GM23338 (cell line): ENCODE data around the gene SLC5A6. TPM values are rescaled to one million over a fixed set of nuclear protein-coding genes. Genes with fewer than 3 reads are reported as not detected.

Experiments used
- ATAC-seq: fragments of 200-7000 bp; cut with Tn5 transposase; 3 replicates; pipeline ENCODE4 v1.9.1; 2020
- DNase-seq: peaks from one replicate; pipeline ENCODE4 v3.0.0-alpha.2; 2015; ENCODE audit warnings: low spot score
- H2AFZ ChIP-seq: fragments of 200-600 bp; sonication (generic); 2 replicates; pipeline ENCODE4 v1.8.0; 2016; ENCODE audit warnings: antibody characterized with exemption, mild to moderate bottlenecking, moderate library complexity
- H3F3A ChIP-seq: fragments of 200-600 bp; sonication (generic); replicated peaks from 2 replicates; pipeline ENCODE4 v1.8.0; 2017; ENCODE audit warnings: antibody characterized with exemption, mixed run types, low read depth
- H3K27ac ChIP-seq: fragments of 200-600 bp; sonication (generic); 2 replicates; pipeline ENCODE4 v1.6.1; 2016; ENCODE audit warnings: low read depth
- H3K27me3 ChIP-seq: fragments of 200-600 bp; sonication (generic); 2 replicates; pipeline ENCODE4 v1.8.0; 2016; ENCODE audit warnings: mild to moderate bottlenecking, mixed run types, moderate library complexity; ENCODE audit not compliant: insufficient read depth
- H3K36me3 ChIP-seq: fragments of 200-600 bp; sonication (generic); 2 replicates; pipeline ENCODE4 v1.8.0; 2016; ENCODE audit warnings: mild to moderate bottlenecking; ENCODE audit not compliant: insufficient read depth
- H3K4me1 ChIP-seq: fragments of 200-600 bp; sonication (generic); 2 replicates; pipeline ENCODE4 v1.8.0; 2016; ENCODE audit warnings: mild to moderate bottlenecking, moderate library complexity; ENCODE audit not compliant: insufficient read depth
- H3K4me2 ChIP-seq: fragments of 200-600 bp; sonication (generic); 2 replicates; pipeline ENCODE4 v1.7.1; 2017; ENCODE audit warnings: mixed run types
- H3K4me3 ChIP-seq: fragments of 200-600 bp; sonication (generic); 2 replicates; pipeline ENCODE4 v1.6.1; 2016; ENCODE audit warnings: mixed run types
- H3K79me2 ChIP-seq: fragments of 200-600 bp; sonication (generic); replicated peaks from 2 replicates; pipeline ENCODE4 v1.8.0; 2017; ENCODE audit warnings: mild to moderate bottlenecking; ENCODE audit not compliant: insufficient read depth
- H3K9me2 ChIP-seq: fragments of 200-600 bp; sonication (generic); 2 replicates; pipeline ENCODE4 v1.8.0; 2017; ENCODE audit not compliant: insufficient read depth
- H4K20me1 ChIP-seq: fragments of 200-600 bp; sonication (generic); replicated peaks from 2 replicates; pipeline ENCODE4 v1.8.0; 2017; ENCODE audit warnings: mild to moderate bottlenecking; ENCODE audit not compliant: insufficient read depth
- H3K27ac Mint-ChIP-seq: 2 replicates; pipeline ENCODE4 v1.8.0; 2020; ENCODE audit warnings: inconsistent platforms, mild to moderate bottlenecking, moderate library complexity, mixed read lengths
- H3K27me3 Mint-ChIP-seq: 3 replicates; pipeline ENCODE4 v1.8.0; 2022; ENCODE audit warnings: low read depth, mild to moderate bottlenecking, moderate library complexity, mixed read lengths, inconsistent platforms; ENCODE audit not compliant: insufficient read depth, poor library complexity
- H3K36me3 Mint-ChIP-seq: 3 replicates; pipeline ENCODE4 v1.8.0; 2021; ENCODE audit warnings: low read depth, mild to moderate bottlenecking, inconsistent platforms, moderate library complexity, mixed read lengths
- H3K4me1 Mint-ChIP-seq: 3 replicates; pipeline ENCODE4 v1.8.0; 2020; ENCODE audit warnings: mild to moderate bottlenecking, inconsistent platforms, mixed read lengths
- H3K4me3 Mint-ChIP-seq: 3 replicates; pipeline ENCODE4 v1.8.0; 2021; ENCODE audit warnings: moderate library complexity, mild to moderate bottlenecking, inconsistent platforms, mixed read lengths
- H3K9me3 Mint-ChIP-seq: 3 replicates; pipeline ENCODE4 v1.8.0; 2020; ENCODE audit warnings: moderate library complexity, mild to moderate bottlenecking, inconsistent platforms, mixed read lengths
- CREB1 ChIP-seq: fragments of 250-450 bp; sonication (Bioruptor Pico); IDR thresholded peaks from 2 replicates; pipeline ENCODE4 v1.5.0; 2020; ENCODE audit warnings: low read depth, mild to moderate bottlenecking, moderate library complexity
- CTCF ChIP-seq, 2 experiments: fragments of 200-600 bp in 1 of 2; sonication (generic) in 1 of 2; conservative IDR thresholded peaks; 2 replicates each; pipeline versions ENCODE4 v1.5.1 to v1.6.1; 2016 to 2017; ENCODE audit warnings: antibody characterized with exemption in 2 of 2, low read depth in 2 of 2, mild to moderate bottlenecking in 2 of 2, moderate library complexity in 1 of 2
- EZH2phosphoT487 ChIP-seq: fragments of 200-600 bp; sonication (generic); IDR thresholded peaks from one replicate; pipeline ENCODE4 v1.8.1; 2018; ENCODE audit warnings: antibody characterized with exemption; ENCODE audit not compliant: unreplicated experiment
- NANOG ChIP-seq: IDR thresholded peaks from 2 replicates; pipeline ENCODE4 v1.6.1; 2016; ENCODE audit warnings: antibody characterized with exemption, borderline replicate concordance
- STAT1 ChIP-seq: IDR thresholded peaks from one replicate; pipeline ENCODE4 v1.6.1; 2016; ENCODE audit warnings: antibody characterized with exemption; ENCODE audit not compliant: unreplicated experiment
- ZNF114 ChIP-seq: fragments of 250-450 bp; sonication (Bioruptor Pico); IDR thresholded peaks from 2 replicates; pipeline ENCODE4 v1.5.0; 2020; ENCODE audit warnings: mild to moderate bottlenecking, moderate library complexity
- ZNF331 ChIP-seq: fragments of 250-450 bp; sonication (Bioruptor Pico); IDR thresholded peaks from 2 replicates; pipeline ENCODE4 v1.5.0; 2020; ENCODE audit warnings: low read depth, mild to moderate bottlenecking, moderate library complexity
- ZNF462 ChIP-seq: fragments of 250-450 bp; sonication (Bioruptor Pico); IDR thresholded peaks from 2 replicates; pipeline ENCODE4 v1.5.0; 2020; ENCODE audit warnings: mild to moderate bottlenecking, moderate library complexity
- polyA plus RNA-seq: library from polyadenylated mRNA; unstranded; fragments of >200 nt; fragmentation: Nextera tagmentation; extraction: Ambion mirVana; gene quantifications from 2 replicates; pipeline ENCODE4 v1.2.1, GENCODE V29; 2016
- total RNA-seq: library from RNA; depleted of rRNA; stranded (reverse); fragments of >200 nt; shearing (Covaris generic); gene quantifications from 2 replicates; pipeline ENCODE4 v1.2.3, GENCODE V29; 2014

The SLC5A6 gene
- total and polyA plus RNA-seq, 2 experiments from 2014 or later = 44.3 to 153 TPM

- H3F3A ChIP-seq = no peaks in the 10 kb centered on the region
- H3K79me2 ChIP-seq = peaks cover 2% of the 10 kb centered on the region; the same call in 1 of the 2 replicates
- H3K27ac ChIP-seq = no peak overlapping the region
- ATAC-seq (no peak), DNase-seq (no peak)
- Mint-ChIP-seq H3K9me3 (no peaks in the 10 kb centered on the region), H3K27ac (no peak overlapping the region), H3K4me3 (no peak overlapping the region), H3K27me3 (peaks cover 10% of the 10 kb centered on the region), H3K4me1 (no peaks in the 10 kb centered on the region), H3K36me3 (peaks cover 96% of the 10 kb centered on the region)
- no peak for TF ChIP-seq NANOG
- TF ChIP-seq ZNF462 (CRISPR knock-in tag) = no peak
- no peaks in the 10 kb centered on the region for H3K27me3 ChIP-seq
- H2AFZ ChIP-seq = no peak overlapping the region
- H3K4me3 ChIP-seq = no peak overlapping the region
- no peak overlapping the region for H3K4me2 ChIP-seq
- H3K9me2 ChIP-seq = no peaks in the 10 kb centered on the region
- no peaks in the 10 kb centered on the region for H3K4me1 ChIP-seq
- peaks cover 69% of the 10 kb centered on the region for H3K36me3 ChIP-seq
- H4K20me1 ChIP-seq = peaks cover 9% of the 10 kb centered on the region
These were observed 13.5 kb upstream of the SLC5A6 start for GRCh38 chr2:27225526-27225925.

GRCh38 chr2:27223416-27223815, 11.3 kb upstream of the SLC5A6 start:
- Mint-ChIP-seq H3K27ac (no peak overlapping the region; the same call in 1 of the 2 replicates), H3K9me3 (no peaks in the 10 kb centered on the region), H3K4me1 (peaks cover 7% of the 10 kb centered on the region; the same call in 2 of the 3 replicates), H3K27me3 (peaks cover 12% of the 10 kb centered on the region), H3K36me3 (peaks cover 97% of the 10 kb centered on the region), H3K4me3 (no peak overlapping the region)
- Histone ChIP-seq H3K27me3 (no peaks in the 10 kb centered on the region), H3K36me3 (peaks cover 73% of the 10 kb centered on the region), H4K20me1 (peaks cover 10% of the 10 kb centered on the region), H3K4me1 (0 out of 2 replicates have a peak, but pooled peaks cover under 1% of the 10 kb centered on the region), H3F3A (peaks cover 12% of the 10 kb centered on the region; the same call in 1 of the 2 replicates), H2AFZ (no peak overlapping the region), H3K4me3 (no peak overlapping the region), H3K79me2 (peaks cover 13% of the 10 kb centered on the region), H3K4me2 (no peak overlapping the region), H3K27ac (no peak overlapping the region), H3K9me2 (no peaks in the 10 kb centered on the region)
- ATAC-seq (no peak), DNase-seq (no peak)
- no peak for TF ChIP-seq EZH2phosphoT487
- no peak for TF ChIP-seq ZNF114 (CRISPR knock-in tag)
- no peak for TF ChIP-seq ZNF331
- no peak for TF ChIP-seq CREB1 (CRISPR knock-in tag)
- TF ChIP-seq CTCF (conservative IDR thresholded peaks at IDR 0.05; ENCODE audit: low read depth in 2 of 2) = no peak
- TF ChIP-seq STAT1 = no peak
- no peak for TF ChIP-seq NANOG
